ENCODE results near the gene CCDC121.
A peak's percentile ranks its signal among the peaks of the same experiment; 100 is the strongest.
"Not testable (repeated sequence)": the region's sequence is repeated elsewhere in the genome, so short reads cannot be mapped to it uniquely, and the experiment has no call there.

The CCDC121 gene

GRCh38 chr2:27634291-27634690 is 5.5 kb upstream of the CCDC121 start:
- no peak for DNase-seq

GRCh38 chr2:27630257-27630656 is 1.4 kb upstream of the CCDC121 start:
- not testable (repeated sequence) for DNase-seq

GRCh38 chr2:27627963-27628766 is 647 bp downstream of the CCDC121 start:
- peak; percentile 90 for DNase-seq

- DNase-seq: peak; percentile 37
Measured at GRCh38 chr2:27626921-27627320, 1.9 kb downstream of the CCDC121 start.

- DNase-seq: not testable (repeated sequence)
Measured at GRCh38 chr2:27626323-27626722, 2.5 kb downstream of the CCDC121 start.

- DNase-seq: no peak
Measured at GRCh38 chr2:27624943-27625342, 3.9 kb downstream of the CCDC121 start.

GRCh38 chr2:27622921-27623384 is 5.9 kb downstream of the CCDC121 start:
- DNase-seq: peak; percentile 65

GRCh38 chr2:27621524-27621923 is 7.3 kb downstream of the CCDC121 start:
- no peak for DNase-seq

- DNase-seq: no peak
Measured at GRCh38 chr2:27615316-27615715, 13.5 kb downstream of the CCDC121 start.

- no peak for DNase-seq
Measured at GRCh38 chr2:27613985-27614384, 14.8 kb downstream of the CCDC121 start.

- DNase-seq: no peak
Measured at GRCh38 chr2:27606611-27607010, 22.2 kb downstream of the CCDC121 start.

GRCh38 chr2:27596627-27597026 is 32.2 kb downstream of the CCDC121 start:
- peak; percentile 50 for DNase-seq

GRCh38 chr2:27595412-27595811 is 33.4 kb downstream of the CCDC121 start:
- DNase-seq: not testable (repeated sequence)

- DNase-seq: not testable (repeated sequence)
Measured at GRCh38 chr2:27594020-27594703, 34.6 kb downstream of the CCDC121 start.

- no peak for DNase-seq
Measured at GRCh38 chr2:27593240-27593639, 35.6 kb downstream of the CCDC121 start.

- DNase-seq: no peak
Measured at GRCh38 chr2:27591745-27592144, 37.1 kb downstream of the CCDC121 start.

GRCh38 chr2:27588308-27588707 is 40.5 kb downstream of the CCDC121 start:
- DNase-seq: no peak

GRCh38 chr2:27587025-27587424 is 41.8 kb downstream of the CCDC121 start:
- DNase-seq: no peak

GRCh38 chr2:27584597-27584996 is 44.2 kb downstream of the CCDC121 start:
- DNase-seq: no peak

- no peak for DNase-seq
Measured at GRCh38 chr2:27583390-27583915, 45.4 kb downstream of the CCDC121 start.

GRCh38 chr2:27582695-27583389 is 46.0 kb downstream of the CCDC121 start, which contains the start of gene ZNF512:
Gene ZNF512 (plus strand): TSS chr2:27583042. CDS start chr2:27583113, 71 bp downstream.
- peak; percentile 92 for DNase-seq

GRCh38 chr2:27582129-27582694 is 46.6 kb downstream of the CCDC121 start:
- no peak for DNase-seq

Data from HCEC 1CT (cell line).